Measurements from ENCODE around the gene TRIM25.
A peak's percentile ranks its signal among the peaks of the same experiment; 100 is the strongest.

TRIM25 gene

GRCh38 chr17:56867948-56868376 lies 45.9 kb downstream of the TRIM25 start:
- TF ChIP-seq, protein P1, sequence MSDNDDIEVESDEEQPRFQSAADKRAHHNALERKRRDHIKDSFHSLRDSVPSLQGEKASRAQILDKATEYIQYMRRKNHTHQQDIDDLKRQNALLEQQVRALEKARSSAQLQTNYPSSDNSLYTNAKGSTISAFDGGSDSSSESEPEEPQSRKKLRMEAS (IDR thresholded peaks at IDR 0.05), result no peak
- TF ChIP-seq TAF1 (IDR thresholded peaks at IDR 0.05; ENCODE audit: low read depth) (no peak), NFIC (IDR thresholded peaks at IDR 0.05) (no peak), USF1 (IDR thresholded peaks at IDR 0.05) (no peak), CREB1 (IDR thresholded peaks at IDR 0.05; ENCODE audit: low read depth) (no peak)

DNA sequence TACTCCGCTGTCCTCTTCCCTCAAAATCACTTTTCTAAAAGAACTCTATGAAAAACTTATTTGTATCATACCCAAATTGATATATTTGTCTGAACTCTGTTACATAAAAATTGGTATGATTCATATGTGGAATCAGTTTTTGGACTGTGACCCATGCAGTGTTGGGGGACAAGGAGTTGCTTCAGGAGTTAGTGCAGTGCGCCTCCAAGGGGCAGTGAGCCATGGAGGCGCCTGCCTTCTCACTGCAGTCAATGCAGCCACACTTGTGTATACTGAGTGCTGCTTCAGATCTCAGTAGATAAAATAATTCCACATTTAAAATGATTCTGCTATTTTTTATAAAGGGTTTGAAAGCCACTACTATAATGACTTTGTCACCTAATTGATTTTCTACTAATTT lies 47.4 kb downstream of the TRIM25 start:
- TF ChIP-seq TAF1 (IDR thresholded peaks at IDR 0.05; ENCODE audit: low read depth) (no peak), FOXM1 (IDR thresholded peaks at IDR 0.05; ENCODE audit: borderline replicate concordance, low read depth) (no peak), RAD21 (IDR thresholded peaks at IDR 0.05; ENCODE audit: low read depth) (peak; percentile 37), TEAD4 (IDR thresholded peaks at IDR 0.05) (no peak)

- TF ChIP-seq RAD21 (IDR thresholded peaks at IDR 0.05; ENCODE audit: low read depth) (no peak), TEAD4 (IDR thresholded peaks at IDR 0.05) (no peak), EGR1 (IDR thresholded peaks at IDR 0.05) (no peak)
These were observed 47.8 kb downstream of the TRIM25 start for GRCh38 chr17:56866076-56866475.

GRCh38 chr17:56863974-56864373 lies 49.9 kb downstream of the TRIM25 start:
- TF ChIP-seq RAD21 (IDR thresholded peaks at IDR 0.05; ENCODE audit: low read depth) (no peak), CEBPB (IDR thresholded peaks at IDR 0.05) (no peak), NFIC (IDR thresholded peaks at IDR 0.05) (no peak), EGR1 (IDR thresholded peaks at IDR 0.05) (no peak), USF1 (IDR thresholded peaks at IDR 0.05) (no peak), YY1 (IDR thresholded peaks at IDR 0.05; ENCODE audit: low read depth) (no peak), TCF12 (IDR thresholded peaks at IDR 0.05; ENCODE audit: low read depth) (no peak), EP300 (IDR thresholded peaks at IDR 0.05; ENCODE audit: borderline replicate concordance) (no peak), FOXM1 (IDR thresholded peaks at IDR 0.05; ENCODE audit: borderline replicate concordance, low read depth) (no peak), TAF1 (IDR thresholded peaks at IDR 0.05; ENCODE audit: low read depth) (no peak), ZBTB7A (IDR thresholded peaks at IDR 0.05; ENCODE audit: low read depth) (no peak), CREB1 (IDR thresholded peaks at IDR 0.05; ENCODE audit: low read depth) (no peak)
- TF ChIP-seq, protein P2, sequence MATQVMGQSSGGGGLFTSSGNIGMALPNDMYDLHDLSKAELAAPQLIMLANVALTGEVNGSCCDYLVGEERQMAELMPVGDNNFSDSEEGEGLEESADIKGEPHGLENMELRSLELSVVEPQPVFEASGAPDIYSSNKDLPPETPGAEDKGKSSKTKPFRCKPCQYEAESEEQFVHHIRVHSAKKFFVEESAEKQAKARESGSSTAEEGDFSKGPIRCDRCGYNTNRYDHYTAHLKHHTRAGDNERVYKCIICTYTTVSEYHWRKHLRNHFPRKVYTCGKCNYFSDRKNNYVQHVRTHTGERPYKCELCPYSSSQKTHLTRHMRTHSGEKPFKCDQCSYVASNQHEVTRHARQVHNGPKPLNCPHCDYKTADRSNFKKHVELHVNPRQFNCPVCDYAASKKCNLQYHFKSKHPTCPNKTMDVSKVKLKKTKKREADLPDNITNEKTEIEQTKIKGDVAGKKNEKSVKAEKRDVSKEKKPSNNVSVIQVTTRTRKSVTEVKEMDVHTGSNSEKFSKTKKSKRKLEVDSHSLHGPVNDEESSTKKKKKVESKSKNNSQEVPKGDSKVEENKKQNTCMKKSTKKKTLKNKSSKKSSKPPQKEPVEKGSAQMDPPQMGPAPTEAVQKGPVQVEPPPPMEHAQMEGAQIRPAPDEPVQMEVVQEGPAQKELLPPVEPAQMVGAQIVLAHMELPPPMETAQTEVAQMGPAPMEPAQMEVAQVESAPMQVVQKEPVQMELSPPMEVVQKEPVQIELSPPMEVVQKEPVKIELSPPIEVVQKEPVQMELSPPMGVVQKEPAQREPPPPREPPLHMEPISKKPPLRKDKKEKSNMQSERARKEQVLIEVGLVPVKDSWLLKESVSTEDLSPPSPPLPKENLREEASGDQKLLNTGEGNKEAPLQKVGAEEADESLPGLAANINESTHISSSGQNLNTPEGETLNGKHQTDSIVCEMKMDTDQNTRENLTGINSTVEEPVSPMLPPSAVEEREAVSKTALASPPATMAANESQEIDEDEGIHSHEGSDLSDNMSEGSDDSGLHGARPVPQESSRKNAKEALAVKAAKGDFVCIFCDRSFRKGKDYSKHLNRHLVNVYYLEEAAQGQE (IDR thresholded peaks at IDR 0.05; ENCODE audit: low read depth), result no peak
- TF ChIP-seq, protein P1 (IDR thresholded peaks at IDR 0.05), result no peak

DNA sequence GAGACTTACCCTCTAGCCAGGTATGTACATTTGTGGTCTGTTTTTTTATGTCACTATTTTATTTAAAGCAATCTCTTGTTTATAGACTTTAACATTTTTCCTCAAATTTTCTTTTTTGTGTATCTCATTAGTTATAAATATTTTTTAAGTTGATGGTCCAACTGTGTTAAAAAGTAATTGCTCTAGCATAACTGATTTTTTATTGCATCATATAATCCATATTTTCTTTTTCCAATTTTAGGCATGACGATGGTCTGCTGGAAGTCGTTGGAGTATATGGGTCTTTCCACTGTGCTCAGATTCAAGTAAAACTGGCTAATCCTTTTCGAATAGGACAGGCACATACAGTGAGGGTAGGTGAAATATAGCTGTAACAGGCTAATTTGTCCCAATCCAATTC lies 52.0 kb downstream of the TRIM25 start:
- TF ChIP-seq CREB1 (IDR thresholded peaks at IDR 0.05; ENCODE audit: low read depth) (no peak), CEBPB (IDR thresholded peaks at IDR 0.05) (no peak), TCF12 (IDR thresholded peaks at IDR 0.05; ENCODE audit: low read depth) (no peak), ZBTB7A (IDR thresholded peaks at IDR 0.05; ENCODE audit: low read depth) (no peak), EGR1 (IDR thresholded peaks at IDR 0.05) (no peak), TAF1 (IDR thresholded peaks at IDR 0.05; ENCODE audit: low read depth) (no peak), EP300 (IDR thresholded peaks at IDR 0.05; ENCODE audit: borderline replicate concordance) (no peak), NFIC (IDR thresholded peaks at IDR 0.05) (no peak)
- TF ChIP-seq, protein P2 (IDR thresholded peaks at IDR 0.05; ENCODE audit: low read depth), result no peak

DNA sequence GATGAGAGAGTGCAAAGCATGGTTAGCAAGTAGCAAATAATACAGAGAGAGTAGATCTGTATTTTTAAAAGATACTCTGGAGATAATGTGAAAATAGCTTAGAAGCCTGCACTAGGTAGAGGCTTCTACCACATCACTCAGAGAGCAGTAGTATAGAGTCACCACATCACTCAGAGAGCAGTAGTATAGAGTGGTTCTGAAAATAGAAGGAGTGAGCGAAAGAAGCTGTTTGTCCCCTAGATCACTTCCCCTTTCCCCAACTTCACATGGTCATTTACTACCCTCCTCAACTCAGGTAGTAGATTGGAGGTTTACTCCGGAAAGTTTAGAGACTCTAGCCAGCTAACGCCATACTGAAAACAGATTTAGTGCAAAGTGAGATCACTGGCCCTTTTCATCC lies 62.8 kb downstream of the TRIM25 start:
- no peak for TF ChIP-seq CREB1 (IDR thresholded peaks at IDR 0.05; ENCODE audit: low read depth)
- no peak for TF ChIP-seq ZBTB7A (IDR thresholded peaks at IDR 0.05; ENCODE audit: low read depth)
- no peak for TF ChIP-seq TAF1 (IDR thresholded peaks at IDR 0.05; ENCODE audit: low read depth)
- TF ChIP-seq USF1 (IDR thresholded peaks at IDR 0.05), result no peak
- TF ChIP-seq, protein P2 (IDR thresholded peaks at IDR 0.05; ENCODE audit: low read depth), result no peak
